Measurements from ENCODE around the gene LEMD1. TPM values are rescaled to one million over a fixed set of nuclear protein-coding genes. Genes with fewer than 3 reads are reported as not detected.

The LEMD1 gene
- total RNA-seq, 1 experiment from 2014 or later, result 26.3 TPM

DNA sequence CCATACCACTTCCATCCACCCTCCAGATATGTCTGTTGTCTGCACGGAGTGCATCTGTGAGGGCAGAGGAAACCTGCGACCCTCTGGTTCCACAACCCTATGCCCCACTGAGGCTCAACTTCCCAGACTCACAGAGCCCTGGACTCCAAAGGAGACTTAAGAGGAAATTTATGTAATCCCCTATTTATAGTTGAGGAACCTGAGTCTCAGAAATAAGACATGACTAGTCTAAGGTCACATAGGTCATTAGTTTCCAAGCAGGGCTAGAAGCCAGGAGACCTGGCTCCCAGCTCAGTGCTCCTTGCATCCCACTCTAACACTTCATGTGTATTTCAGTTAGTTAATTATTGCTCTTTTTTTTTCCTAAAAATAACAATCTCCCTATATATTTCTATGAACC, 15.7 kb upstream of the LEMD1 start (continued):
- TF ChIP-seq, protein P1, sequence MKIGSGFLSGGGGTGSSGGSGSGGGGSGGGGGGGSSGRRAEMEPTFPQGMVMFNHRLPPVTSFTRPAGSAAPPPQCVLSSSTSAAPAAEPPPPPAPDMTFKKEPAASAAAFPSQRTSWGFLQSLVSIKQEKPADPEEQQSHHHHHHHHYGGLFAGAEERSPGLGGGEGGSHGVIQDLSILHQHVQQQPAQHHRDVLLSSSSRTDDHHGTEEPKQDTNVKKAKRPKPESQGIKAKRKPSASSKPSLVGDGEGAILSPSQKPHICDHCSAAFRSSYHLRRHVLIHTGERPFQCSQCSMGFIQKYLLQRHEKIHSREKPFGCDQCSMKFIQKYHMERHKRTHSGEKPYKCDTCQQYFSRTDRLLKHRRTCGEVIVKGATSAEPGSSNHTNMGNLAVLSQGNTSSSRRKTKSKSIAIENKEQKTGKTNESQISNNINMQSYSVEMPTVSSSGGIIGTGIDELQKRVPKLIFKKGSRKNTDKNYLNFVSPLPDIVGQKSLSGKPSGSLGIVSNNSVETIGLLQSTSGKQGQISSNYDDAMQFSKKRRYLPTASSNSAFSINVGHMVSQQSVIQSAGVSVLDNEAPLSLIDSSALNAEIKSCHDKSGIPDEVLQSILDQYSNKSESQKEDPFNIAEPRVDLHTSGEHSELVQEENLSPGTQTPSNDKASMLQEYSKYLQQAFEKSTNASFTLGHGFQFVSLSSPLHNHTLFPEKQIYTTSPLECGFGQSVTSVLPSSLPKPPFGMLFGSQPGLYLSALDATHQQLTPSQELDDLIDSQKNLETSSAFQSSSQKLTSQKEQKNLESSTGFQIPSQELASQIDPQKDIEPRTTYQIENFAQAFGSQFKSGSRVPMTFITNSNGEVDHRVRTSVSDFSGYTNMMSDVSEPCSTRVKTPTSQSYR (CRISPR knock-in tag; IDR thresholded peaks at IDR 0.05), result no peak
- TF ChIP-seq SMAD3 (CRISPR knock-in tag; IDR thresholded peaks at IDR 0.05; ENCODE audit: borderline replicate concordance) (no peak), FOXJ3 (CRISPR knock-in tag; IDR thresholded peaks at IDR 0.05; ENCODE audit: borderline replicate concordance) (no peak)

DNA sequence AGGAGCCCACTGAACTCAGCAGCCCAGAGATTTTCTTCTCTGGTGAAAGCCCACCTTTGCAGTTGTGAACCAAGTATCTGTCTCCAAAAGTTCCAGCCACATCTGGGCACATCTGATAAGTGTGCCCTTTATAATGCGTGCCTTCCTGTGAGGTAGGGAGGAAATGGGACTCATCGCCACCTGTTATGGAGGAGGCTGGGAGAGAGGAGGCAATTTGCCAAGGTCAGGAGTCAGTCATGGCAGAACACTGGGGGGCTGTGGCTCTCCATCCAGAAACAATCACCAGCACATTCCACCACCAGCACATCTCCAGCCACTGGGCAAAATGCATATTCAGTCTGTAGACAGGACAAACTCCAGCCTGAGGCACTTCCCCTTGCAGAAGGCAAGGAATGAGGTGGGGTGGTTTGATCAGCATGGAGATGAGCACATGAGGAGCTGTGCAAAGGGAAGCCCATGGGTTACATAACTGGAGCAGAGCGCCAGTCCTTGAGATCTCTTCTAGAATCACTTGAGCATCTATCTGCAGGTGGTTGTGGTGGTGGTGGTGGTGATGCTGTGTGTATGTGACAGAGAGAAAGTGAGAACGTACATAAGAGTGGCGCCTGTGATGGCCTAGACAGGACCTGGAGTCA, 15.0 kb upstream of the LEMD1 start:
- Mint-ChIP-seq H3K9me3 (no peaks in the 10 kb centered on the region), H3K4me1 (peaks cover 60% of the 10 kb centered on the region), H3K36me3 (no peaks in the 10 kb centered on the region), H3K27me3 (ENCODE audit: low read depth) (peaks cover 55% of the 10 kb centered on the region), H3K4me3 (no peak overlapping the region), H3K27ac (no peak overlapping the region)
- CTCF ChIA-PET, result interaction anchor here (0.5 to 10.6 kb wide), 4 partner anchors 16 to 335 kb away, joined by 3 to 210 read pairs (median 104); partner anchors contain the start of gene BLACAT1
- ATAC-seq, result no peak
- no peak for DNase-seq (ENCODE audit: low spot score)
- POLR2A ChIA-PET, result interaction anchor here (1.5 kb wide), 1 partner anchor 14 kb away, joined by 3 read pairs; no protein-coding TSS in a partner anchor
- TF ChIP-seq NR2C2 (CRISPR knock-in tag; IDR thresholded peaks at IDR 0.05) (no peak), JAZF1 (CRISPR knock-in tag; IDR thresholded peaks at IDR 0.05) (no peak), ETV6 (CRISPR knock-in tag; IDR thresholded peaks at IDR 0.05) (no peak)
- TF ChIP-seq, protein P2, sequence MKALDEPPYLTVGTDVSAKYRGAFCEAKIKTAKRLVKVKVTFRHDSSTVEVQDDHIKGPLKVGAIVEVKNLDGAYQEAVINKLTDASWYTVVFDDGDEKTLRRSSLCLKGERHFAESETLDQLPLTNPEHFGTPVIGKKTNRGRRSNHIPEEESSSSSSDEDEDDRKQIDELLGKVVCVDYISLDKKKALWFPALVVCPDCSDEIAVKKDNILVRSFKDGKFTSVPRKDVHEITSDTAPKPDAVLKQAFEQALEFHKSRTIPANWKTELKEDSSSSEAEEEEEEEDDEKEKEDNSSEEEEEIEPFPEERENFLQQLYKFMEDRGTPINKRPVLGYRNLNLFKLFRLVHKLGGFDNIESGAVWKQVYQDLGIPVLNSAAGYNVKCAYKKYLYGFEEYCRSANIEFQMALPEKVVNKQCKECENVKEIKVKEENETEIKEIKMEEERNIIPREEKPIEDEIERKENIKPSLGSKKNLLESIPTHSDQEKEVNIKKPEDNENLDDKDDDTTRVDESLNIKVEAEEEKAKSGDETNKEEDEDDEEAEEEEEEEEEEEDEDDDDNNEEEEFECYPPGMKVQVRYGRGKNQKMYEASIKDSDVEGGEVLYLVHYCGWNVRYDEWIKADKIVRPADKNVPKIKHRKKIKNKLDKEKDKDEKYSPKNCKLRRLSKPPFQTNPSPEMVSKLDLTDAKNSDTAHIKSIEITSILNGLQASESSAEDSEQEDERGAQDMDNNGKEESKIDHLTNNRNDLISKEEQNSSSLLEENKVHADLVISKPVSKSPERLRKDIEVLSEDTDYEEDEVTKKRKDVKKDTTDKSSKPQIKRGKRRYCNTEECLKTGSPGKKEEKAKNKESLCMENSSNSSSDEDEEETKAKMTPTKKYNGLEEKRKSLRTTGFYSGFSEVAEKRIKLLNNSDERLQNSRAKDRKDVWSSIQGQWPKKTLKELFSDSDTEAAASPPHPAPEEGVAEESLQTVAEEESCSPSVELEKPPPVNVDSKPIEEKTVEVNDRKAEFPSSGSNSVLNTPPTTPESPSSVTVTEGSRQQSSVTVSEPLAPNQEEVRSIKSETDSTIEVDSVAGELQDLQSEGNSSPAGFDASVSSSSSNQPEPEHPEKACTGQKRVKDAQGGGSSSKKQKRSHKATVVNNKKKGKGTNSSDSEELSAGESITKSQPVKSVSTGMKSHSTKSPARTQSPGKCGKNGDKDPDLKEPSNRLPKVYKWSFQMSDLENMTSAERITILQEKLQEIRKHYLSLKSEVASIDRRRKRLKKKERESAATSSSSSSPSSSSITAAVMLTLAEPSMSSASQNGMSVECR (CRISPR knock-in tag; IDR thresholded peaks at IDR 0.05; ENCODE audit: borderline replicate concordance), result no peak
- TF ChIP-seq, protein P1 (CRISPR knock-in tag; IDR thresholded peaks at IDR 0.05), result no peak

DNA sequence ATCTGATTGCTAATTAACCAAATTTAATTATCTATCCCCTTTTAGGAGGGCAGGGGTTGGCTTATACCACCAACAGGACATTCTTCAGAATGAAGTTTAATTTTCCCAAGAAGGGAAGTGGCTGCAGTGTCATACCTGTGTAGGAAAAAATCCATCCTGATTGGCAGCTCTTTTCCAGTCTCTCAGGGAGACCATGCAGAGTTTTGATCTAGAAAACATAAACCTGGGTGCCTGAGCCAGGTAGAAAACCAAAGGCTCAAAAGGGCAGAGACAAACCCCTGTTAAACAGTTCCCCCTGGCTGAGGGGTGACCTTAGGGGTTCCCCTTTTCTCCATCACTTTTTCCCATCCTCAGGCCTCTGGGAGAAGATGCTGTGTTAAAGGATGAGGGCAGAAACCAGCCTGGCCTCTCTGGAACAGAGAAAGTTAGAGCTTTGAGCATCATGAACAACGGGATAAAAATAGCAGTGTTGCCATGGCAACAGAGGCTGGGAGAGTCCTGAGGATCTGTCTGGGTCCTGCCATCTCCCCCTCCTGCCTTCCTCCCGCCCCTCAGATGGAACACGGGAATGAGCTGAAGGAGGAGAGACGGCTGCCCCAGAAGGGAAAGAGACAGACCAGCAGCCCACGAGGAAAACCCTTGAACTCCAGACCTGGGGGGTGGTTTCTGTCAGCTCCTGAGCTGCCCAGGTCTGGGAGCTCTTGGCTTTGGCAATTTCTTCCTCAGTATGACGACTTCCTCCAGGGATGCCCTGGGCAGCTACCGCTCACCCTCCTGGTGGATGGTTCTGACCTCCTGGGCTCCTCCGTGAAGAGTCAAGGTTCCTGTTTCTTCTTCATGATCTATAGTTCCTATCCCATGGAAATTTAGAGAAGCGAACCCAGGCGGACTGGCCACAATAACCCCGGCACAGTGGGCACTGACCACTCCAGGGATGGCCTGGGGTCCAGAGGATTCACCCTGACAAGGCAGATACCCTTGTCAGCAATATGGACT, 14.0 kb upstream of the LEMD1 start:
- Mint-ChIP-seq H3K27me3 (ENCODE audit: low read depth) (peaks cover 64% of the 10 kb centered on the region), H3K9me3 (no peaks in the 10 kb centered on the region), H3K27ac (no peak overlapping the region), H3K36me3 (no peaks in the 10 kb centered on the region), H3K4me3 (no peak overlapping the region), H3K4me1 (peaks cover 56% of the 10 kb centered on the region)
- ATAC-seq, result no peak; the same call in 1 of the 2 replicates
- CTCF ChIA-PET, result interaction anchor here (0.8 to 10.6 kb wide), 8 partner anchors 8 to 93 kb away, joined by 3 to 210 read pairs (median 3); no protein-coding TSS in a partner anchor
- POLR2A ChIA-PET, result interaction anchor here (0.7 to 1.5 kb wide), 4 partner anchors 8 to 20 kb away, joined by 3 to 5 read pairs (median 4); partner anchors contain the start of gene BLACAT1
- no peak for DNase-seq (ENCODE audit: low spot score)
- TF ChIP-seq ZNF671 (CRISPR knock-in tag; IDR thresholded peaks at IDR 0.05) (no peak), NR1H2 (CRISPR knock-in tag; IDR thresholded peaks at IDR 0.05) (no peak), ZNF138 (CRISPR knock-in tag; conservative IDR thresholded peaks at IDR 0.05) (no peak), NR2C2 (CRISPR knock-in tag; IDR thresholded peaks at IDR 0.05) (no peak)
- TF ChIP-seq, protein P3, sequence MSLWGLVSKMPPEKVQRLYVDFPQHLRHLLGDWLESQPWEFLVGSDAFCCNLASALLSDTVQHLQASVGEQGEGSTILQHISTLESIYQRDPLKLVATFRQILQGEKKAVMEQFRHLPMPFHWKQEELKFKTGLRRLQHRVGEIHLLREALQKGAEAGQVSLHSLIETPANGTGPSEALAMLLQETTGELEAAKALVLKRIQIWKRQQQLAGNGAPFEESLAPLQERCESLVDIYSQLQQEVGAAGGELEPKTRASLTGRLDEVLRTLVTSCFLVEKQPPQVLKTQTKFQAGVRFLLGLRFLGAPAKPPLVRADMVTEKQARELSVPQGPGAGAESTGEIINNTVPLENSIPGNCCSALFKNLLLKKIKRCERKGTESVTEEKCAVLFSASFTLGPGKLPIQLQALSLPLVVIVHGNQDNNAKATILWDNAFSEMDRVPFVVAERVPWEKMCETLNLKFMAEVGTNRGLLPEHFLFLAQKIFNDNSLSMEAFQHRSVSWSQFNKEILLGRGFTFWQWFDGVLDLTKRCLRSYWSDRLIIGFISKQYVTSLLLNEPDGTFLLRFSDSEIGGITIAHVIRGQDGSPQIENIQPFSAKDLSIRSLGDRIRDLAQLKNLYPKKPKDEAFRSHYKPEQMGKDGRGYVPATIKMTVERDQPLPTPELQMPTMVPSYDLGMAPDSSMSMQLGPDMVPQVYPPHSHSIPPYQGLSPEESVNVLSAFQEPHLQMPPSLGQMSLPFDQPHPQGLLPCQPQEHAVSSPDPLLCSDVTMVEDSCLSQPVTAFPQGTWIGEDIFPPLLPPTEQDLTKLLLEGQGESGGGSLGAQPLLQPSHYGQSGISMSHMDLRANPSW (CRISPR knock-in tag; conservative IDR thresholded peaks at IDR 0.05; ENCODE audit: low read depth), result no peak
- TF ChIP-seq, protein P4, sequence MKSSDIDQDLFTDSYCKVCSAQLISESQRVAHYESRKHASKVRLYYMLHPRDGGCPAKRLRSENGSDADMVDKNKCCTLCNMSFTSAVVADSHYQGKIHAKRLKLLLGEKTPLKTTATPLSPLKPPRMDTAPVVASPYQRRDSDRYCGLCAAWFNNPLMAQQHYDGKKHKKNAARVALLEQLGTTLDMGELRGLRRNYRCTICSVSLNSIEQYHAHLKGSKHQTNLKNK (CRISPR knock-in tag; IDR thresholded peaks at IDR 0.05), result no peak
